PFSK-1 (cell line): Measurements from ENCODE around the gene RRP1.

ENCODE experiments used
- POLR2AphosphoS5 ChIP-seq: IDR thresholded peaks from 2 replicates; pipeline ENCODE4 v1.6.1; 2012; ENCODE audit warnings: low read depth, mild to moderate bottlenecking, control low read depth, low read length, moderate library complexity
- TAF1 ChIP-seq: IDR thresholded peaks from 2 replicates; pipeline ENCODE4 v1.6.1; 2012; ENCODE audit warnings: low read length, control low read depth, borderline replicate concordance; ENCODE audit not compliant: insufficient read depth

- TF ChIP-seq POLR2AphosphoS5 (no peak), TAF1 (no peak)
Observed at GRCh38 chr21:43842742-43843141, 53.4 kb downstream of the RRP1 start.
